Adipose tissue (tissue), 3 donors: ENCODE measurements around the gene SHE. TPM values are rescaled to one million over a fixed set of nuclear protein-coding genes. Genes with fewer than 3 reads are reported as not detected.
"Not testable (repeated sequence)": the region's sequence is repeated elsewhere in the genome, so short reads cannot be mapped to it uniquely, and the experiment has no call there.

Source experiments
- H3K27ac ChIP-seq: one replicate; pipeline ENCODE4 v1.5.1; 2013; ENCODE audit warnings: low read depth, low read length
- WGBS, 3 donors: extraction: QIAGEN DNeasy Blood & Tissue Kit; methylation state at CpG; one replicate each; pipeline ENCODE4 v1.1.7; 2013; 5-methylcytosine and 5-hydroxymethylcytosine counted together
- polyA plus RNA-seq, 3 donors: library from polyadenylated mRNA; stranded (reverse); fragments of 200-250 nt; gene quantifications; one replicate each; pipeline ENCODE4 v1.2.3, GENCODE V29; 2013
- donor health status: healthy with polysubstance abuse.
- donor health status: Bipolar disorder and iron deficiency.
- donor health status: healthy.

SHE gene
- polyA plus RNA-seq, 3 donors = 3.2 to 26.8 (median 19.3) TPM

DNA sequence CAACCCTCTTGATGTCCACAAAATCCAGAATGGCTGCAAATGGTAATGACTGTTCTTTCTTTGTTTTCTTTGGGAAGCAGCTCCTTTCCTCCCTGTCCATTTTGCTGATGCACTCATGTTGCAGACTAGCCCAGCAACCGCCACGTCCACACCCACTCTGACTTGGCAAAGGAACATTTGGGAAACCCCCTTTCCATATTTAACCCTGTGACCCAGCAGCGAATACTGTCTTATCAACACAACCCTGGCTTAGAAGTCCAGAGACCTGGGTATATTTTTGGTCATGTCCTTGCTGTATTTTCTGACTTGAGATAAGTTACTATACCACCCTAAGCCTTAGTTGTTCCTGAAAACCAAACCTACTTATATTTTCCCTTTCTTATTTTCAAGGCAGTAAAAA lies 18.1 kb upstream of the SHE start:
- no peak overlapping the region for H3K27ac ChIP-seq
- WGBS, 3 donors = 29 to 62% (median 33%) methylated on average over 3 of the region's 3 CpGs

- H3K27ac ChIP-seq = no peak overlapping the region
- 60 to 73% (median 67%) methylated on average over 9 of the region's 9 CpGs for WGBS, 3 donors
Observed at GRCh38 chr1:154519591-154519991, 17.4 kb upstream of the SHE start.

DNA sequence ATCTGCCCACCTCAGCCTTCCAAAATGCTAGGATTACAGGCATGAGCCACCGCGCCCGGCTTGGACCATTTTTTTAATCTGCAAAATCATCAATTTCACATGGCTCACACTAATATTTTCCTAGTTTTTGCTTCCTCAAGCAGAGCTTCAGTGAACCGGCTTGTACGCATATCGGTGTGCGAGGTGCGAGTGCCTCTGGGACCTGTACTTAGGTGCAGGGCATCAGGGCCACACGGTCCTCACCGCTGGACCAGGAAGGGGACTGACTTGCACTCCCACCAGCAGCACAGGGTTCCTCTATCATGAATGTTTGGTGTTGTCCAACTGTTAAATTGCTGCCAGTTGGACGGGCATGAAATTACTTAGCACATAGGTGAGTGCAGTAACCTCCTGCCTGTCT lies 15.4 kb upstream of the SHE start:
- 91 to 96% (median 95%) methylated on average over 11 of the region's 11 CpGs for WGBS, 3 donors
- no peak overlapping the region for H3K27ac ChIP-seq

DNA sequence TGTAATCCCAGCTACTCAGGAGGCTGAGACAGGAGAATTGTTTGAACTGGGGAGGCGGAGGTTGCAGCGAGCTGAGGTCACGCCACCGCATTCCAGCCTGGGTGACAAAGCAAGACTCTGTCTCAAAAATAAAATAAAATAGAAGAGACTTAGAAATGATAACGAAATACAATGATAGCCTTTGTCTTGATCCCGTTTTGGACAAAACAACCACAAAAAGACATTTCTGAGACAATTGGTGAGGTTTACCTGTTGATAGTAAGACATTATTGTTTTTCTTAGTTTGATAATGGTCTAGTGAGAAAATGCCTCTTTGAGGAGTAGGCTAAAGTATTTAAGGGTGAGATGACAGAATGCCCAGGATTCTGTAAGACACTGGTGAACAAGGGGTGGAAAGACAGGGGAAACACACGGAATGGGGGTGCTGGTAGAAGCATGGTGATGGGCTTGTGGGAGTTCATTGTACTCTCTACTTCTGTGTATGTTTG lies 11.9 kb upstream of the SHE start:
- no peak overlapping the region for H3K27ac ChIP-seq
- WGBS, 3 donors = 75 to 93% (median 92%) methylated on average over 7 of the region's 7 CpGs

DNA sequence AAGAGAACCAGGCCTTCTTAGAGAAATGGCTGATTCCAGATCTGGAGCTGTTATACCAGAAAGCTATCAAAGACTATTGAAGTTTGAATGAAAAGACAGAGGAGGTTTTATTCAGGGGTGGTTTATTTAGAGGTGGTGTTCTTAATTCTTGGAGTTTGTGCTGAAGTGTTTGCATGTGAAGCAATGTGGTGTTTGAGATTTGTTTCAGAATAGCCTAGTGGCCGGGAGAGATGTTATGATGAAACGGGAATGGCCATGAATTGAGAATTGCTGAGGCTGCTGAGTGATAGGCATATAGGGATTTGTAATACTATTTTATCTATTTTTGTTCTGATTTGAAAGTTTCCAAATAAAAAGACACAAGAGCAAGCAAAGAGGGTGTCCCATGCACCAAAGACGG lies 10.5 kb upstream of the SHE start:
- 87 to 91% (median 91%) methylated on average over 3 of the region's 3 CpGs for WGBS, 3 donors

GRCh38 chr1:154503898-154504297 lies 1.7 kb upstream of the SHE start:
- 78 to 81% (median 80%) methylated on average over 5 of the region's 5 CpGs for WGBS, 3 donors
- no peak overlapping the region for H3K27ac ChIP-seq

More for the DNA sequence above, 10.5 kb upstream of the SHE start:
- H3K27ac ChIP-seq = no peak overlapping the region

- WGBS, 3 donors = 10 to 19% (median 14%) methylated on average over 30 to 43 of the region's 43 CpGs
- H3K27ac ChIP-seq = no peak overlapping the region
Observed at GRCh38 chr1:154502744-154503115, 518 bp upstream of the SHE start.

DNA sequence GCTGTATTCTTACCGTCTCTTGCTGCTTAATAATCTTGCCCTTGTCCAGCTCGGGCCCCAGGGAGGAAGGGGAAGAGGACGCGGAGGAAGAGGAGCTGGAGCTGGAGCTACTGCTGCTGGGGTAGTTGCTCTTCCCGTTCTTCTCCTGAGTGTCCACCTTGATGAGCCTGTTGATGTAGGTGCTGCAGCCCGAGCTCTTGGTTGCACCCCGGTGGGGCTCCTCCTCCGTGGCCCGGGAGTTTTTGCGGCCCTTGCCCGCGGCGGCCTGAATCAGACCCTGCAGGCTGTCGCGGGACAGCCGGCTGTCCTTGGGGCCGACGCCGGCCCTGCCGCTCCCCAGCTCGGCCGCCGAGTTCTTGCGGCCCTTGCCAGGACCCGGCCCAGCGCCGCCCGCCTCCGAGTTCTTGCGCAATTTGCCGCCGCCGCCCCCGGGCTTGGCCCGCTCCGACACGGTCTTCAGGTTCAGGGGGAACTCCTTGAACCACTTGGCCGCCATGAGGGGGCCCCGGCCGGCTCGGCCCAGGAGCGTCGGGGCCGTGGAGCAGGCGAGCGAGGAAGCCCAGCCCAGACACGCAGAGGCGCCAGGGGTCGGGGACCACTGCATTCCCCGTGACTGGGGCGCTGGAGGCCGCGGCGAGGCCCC lies 668 bp downstream of the SHE start:
- 4 to 7% (median 5%) methylated on average over 51 to 54 of the region's 54 CpGs for WGBS, 3 donors
- H3K27ac ChIP-seq = no peak overlapping the region

DNA sequence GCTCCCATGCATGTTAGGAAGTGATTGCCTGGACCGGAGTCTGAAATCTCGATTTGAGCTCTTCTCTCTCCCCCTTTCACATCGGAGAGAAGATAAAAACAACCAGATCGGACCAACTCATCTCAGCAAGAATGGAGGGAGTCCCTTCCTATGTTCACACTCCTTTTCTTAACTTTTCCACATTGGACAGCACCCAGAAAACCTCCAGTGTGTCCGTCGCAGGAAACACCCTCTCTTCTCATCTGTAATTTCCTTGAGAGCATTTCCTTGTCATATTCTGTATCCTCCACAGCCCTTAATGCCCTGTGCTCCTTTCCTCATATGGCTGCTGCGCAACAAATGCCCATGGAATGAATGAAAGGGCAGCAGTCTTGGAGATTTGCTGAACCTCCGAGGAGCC lies 1.7 kb downstream of the SHE start:
- H3K27ac ChIP-seq = no peak overlapping the region
- WGBS, 3 donors = 59 to 83% (median 64%) methylated on average over 8 of the region's 8 CpGs

DNA sequence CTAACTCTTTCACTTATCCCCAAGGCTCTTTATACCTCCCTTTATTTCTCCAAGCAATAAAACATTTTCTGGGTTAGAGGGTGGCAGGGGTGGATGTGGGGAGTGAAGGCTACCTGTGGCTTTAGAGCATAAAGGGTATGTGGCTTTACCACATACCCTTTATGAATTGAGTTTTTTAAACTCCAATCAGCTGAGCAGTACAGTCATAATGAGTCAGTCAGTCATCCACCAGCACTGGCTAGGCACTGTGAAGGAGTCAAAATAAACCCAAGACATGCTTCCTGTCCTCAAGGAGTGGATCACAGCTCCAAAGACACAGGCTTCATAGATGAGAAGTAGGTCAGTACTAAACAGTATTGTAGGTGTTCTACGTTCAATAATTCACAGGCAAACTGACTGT lies 2.8 kb downstream of the SHE start:
- 79 to 84% (median 80%) methylated on average over 1 of the region's 1 CpG for WGBS, 3 donors
- no peak overlapping the region for H3K27ac ChIP-seq

GRCh38 chr1:154497026-154497806 lies 5.0 kb downstream of the SHE start:
- 36 to 47% (median 37%) methylated on average over 5 of the region's 5 CpGs for WGBS, 3 donors
- no peak overlapping the region for H3K27ac ChIP-seq

GRCh38 chr1:154496383-154496782 lies 5.8 kb downstream of the SHE start:
- WGBS, 3 donors = 68 to 80% (median 68%) methylated on average over 5 of the region's 5 CpGs
- no peak overlapping the region for H3K27ac ChIP-seq

- 60 to 79% (median 70%) methylated on average over 8 of the region's 8 CpGs for WGBS, 3 donors
- H3K27ac ChIP-seq = no peak overlapping the region
Observed at GRCh38 chr1:154495496-154496273, 6.5 kb downstream of the SHE start.

DNA sequence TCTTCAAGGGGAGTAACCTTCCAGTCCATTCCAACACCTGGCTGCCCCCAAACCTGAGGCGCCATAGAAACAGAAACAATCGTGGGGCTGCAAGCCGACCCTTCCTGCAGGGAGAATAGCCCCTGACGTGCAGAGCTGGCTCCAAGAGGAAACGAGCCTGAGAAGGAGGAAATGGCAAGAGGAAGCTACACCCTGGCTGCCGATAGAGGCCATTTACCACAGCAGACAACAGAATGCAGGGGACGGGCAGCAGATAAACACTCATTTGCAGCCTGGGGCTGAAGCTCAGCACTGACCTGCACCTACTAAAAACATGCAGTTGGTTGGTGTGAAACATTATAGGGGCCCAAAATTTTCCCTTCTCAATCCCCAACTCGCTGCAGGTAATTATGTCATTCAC lies 8.9 kb downstream of the SHE start:
- 25 to 48% (median 27%) methylated on average over 8 of the region's 8 CpGs for WGBS, 3 donors
- H3K27ac ChIP-seq = no peak overlapping the region

- H3K27ac ChIP-seq = no peak overlapping the region
- WGBS, 3 donors = 55 to 79% (median 62%) methylated on average over 4 of the region's 4 CpGs
Observed at GRCh38 chr1:154492115-154492514, 10.1 kb downstream of the SHE start.

- 32 to 43% (median 39%) methylated on average over 1 of the region's 1 CpG for WGBS, 3 donors
- no peak overlapping the region for H3K27ac ChIP-seq
Observed at GRCh38 chr1:154490317-154490716, 11.9 kb downstream of the SHE start.

DNA sequence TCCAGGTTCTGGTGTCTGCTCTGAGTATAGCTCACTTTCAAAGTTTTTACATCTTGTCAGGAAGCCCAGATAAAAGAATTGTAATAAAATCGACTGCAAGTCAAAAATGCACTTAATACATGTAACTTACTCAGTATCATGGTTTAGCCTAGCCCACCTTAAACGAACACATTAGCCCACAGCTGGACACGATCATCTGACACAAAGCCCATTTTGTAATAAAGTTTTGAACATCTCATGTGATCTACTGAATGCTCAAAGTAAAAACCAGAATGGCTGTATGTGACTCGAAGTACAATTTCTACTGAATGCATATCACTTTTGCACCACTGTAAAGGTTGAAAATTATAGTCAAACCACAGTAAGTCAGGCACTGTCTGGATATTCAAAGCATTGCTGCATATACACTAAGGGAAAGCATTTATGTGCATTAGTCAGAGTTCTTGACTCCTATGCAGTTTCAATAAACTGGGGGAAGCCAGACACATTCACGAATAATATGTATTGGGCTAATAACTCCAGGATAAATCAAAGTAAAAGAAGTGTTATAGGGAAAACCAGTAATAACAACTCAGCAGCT lies 12.4 kb downstream of the SHE start:
- H3K27ac ChIP-seq = no peak overlapping the region
- WGBS, 3 donors = 45 to 69% (median 58%) methylated on average over 5 of the region's 5 CpGs

GRCh38 chr1:154488922-154489321 lies 13.3 kb downstream of the SHE start:
- WGBS, 3 donors = 55 to 75% (median 69%) methylated on average over 20 of the region's 20 CpGs
- no peak overlapping the region for H3K27ac ChIP-seq

DNA sequence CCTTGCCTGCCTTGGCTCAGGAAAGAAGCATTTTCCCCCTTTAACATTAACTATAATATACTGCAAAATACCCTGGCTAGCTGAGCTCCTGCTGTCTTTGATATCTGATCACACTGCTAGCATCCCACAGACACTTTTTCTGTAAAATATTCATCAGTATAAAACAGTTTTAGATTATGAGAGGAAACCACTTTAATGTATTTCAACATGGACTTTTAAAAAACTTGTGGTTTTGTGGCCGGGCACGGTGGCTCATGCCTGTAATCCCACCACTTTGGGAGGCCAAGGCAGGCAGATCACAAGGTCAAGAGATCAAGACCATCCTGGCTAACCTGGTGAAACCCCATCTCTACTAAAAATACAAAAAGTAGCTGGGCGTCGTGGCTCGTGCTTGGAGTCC lies 15.5 kb downstream of the SHE start:
- 42 to 78% (median 46%) methylated on average over 5 of the region's 5 CpGs for WGBS, 3 donors
- not testable (repeated sequence) for H3K27ac ChIP-seq
